Brain pericyte (primary cell): Measurements from ENCODE around the gene OR10J4.
"Not testable (repeated sequence)": the region's sequence is repeated elsewhere in the genome, so short reads cannot be mapped to it uniquely, and the experiment has no call there.

Experiments used
- DNase-seq: peaks from one replicate; pipeline ENCODE4 v3.0.0-alpha.2; 2012; ENCODE audit warnings: low read depth, low spot score

OR10J4 gene

GRCh38 chr1:159431904-159432303 lies at the start of gene OR10J4:
TSS of gene OR10J4 (plus strand) at chr1:159432204.
- no peak for DNase-seq

DNA sequence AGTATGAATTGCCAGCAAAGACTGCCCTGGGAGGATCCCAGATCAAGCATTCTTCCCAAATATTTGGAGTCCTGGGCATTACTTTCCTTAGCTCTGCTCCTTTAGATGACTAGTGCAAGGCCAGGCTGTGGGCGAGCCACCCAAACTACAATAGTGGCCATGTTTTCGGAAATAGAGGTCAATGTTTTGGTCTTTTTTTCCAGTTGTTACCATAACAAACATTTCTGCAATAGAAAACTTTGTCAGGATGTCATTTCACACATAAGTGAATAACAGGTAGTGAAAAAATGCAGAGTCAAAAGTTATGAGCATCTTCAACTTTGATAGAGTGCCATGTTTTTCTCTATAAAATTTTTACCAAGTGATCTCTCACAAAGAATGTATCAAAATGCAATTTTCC lies 25.2 kb upstream of the OR10J4 start:
- DNase-seq = no peak

- DNase-seq = no peak
Observed at GRCh38 chr1:159408862-159409400, 23.1 kb upstream of the OR10J4 start.

DNA sequence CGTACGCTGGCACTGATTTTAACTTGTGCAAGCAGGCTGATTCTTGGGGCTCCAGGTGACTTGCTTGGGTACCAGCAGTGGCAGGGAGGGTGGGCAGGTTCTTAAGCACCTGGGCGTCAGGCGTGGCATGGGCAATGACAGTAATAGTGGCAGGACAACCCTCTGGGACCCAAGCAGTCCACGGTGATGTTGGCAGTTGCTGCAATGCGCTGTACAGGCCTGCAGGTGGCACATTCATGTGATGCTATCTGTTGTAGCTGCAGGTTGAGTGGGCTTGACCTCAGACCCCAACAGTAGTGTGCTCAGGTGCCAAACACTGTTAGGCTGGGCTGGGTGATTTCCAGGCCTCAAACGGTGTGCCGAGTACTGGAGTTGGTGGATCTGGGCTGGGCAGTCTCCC lies 10.2 kb upstream of the OR10J4 start:
- no peak for DNase-seq

DNA sequence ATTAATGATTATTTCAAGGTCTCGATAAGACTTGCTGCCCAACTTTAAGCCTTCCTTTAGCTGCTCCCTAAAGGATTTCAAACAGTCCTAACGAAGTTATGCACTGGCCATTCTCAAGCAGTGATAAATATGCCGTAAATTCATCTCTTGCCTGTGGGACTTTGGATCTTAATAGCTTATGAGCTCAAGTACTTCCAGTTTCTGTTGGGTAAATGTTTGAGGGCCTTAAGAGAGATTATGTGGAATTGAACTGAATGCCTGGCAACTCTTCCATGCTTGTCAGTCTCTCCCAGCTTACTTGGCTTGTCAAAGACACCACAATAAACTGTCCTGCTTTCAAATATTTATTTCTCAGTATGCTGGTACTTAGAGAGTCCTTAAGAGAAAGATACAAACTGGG lies 3.5 kb upstream of the OR10J4 start:
- DNase-seq = no peak

DNA sequence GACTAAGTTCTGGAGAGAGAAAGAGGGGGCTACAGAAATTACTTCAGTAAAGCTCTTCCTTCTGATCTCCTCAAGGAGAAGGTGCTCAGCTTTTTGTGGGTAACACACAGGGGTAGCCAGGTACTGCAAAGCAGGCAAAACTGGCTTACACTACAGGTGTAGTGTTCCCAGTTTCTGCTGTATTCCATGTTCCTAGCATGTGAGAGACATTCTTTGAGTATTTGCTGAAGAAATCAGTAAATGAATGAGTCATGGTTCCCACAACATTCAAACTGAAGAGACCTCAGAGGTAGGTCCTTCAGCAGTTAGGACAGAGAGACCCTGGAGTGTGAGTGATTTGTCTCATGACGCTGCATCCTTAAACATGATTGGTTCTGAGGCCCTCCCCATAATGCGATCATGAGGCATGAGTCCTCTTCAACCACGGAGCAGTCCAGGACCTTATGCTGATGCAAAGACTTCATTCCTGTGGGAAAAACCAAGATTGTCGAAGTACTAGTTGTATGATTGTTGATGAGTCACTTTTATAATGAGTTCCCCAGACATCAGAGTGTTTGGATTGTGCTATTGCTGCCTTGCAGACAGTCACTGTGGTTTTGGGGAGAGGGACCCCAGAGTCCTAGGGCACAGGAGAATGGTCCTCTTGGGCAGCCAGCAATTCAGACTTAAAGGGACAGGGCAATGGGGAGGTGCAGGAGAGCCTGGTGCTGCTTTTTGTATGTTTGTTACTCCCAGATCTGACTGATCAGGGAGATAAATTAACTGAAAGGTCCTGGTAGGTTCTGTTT lies 2.7 kb upstream of the OR10J4 start:
- DNase-seq = no peak

DNA sequence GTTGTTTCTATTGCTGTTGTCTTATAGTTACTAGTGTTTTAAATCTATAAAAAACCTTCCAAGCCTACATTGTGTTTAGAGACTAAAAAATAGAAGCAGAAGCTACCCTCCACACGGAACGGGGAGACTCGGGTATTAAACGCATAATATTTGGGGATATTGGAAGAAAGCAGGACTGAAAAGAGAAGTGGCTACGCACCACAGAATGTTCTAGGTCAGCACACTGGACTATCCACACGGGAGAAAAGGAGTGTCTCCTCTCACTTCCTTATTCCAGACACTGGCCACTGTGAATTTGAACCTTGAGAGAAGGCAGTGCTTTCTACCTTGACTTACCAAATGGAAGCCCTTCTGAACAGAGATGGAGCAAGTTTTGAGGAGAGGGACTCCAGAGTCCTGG lies 1.0 kb upstream of the OR10J4 start:
- no peak for DNase-seq

- DNase-seq = no peak
Observed at GRCh38 chr1:159436469-159436868, 4.5 kb downstream of the OR10J4 start.

DNA sequence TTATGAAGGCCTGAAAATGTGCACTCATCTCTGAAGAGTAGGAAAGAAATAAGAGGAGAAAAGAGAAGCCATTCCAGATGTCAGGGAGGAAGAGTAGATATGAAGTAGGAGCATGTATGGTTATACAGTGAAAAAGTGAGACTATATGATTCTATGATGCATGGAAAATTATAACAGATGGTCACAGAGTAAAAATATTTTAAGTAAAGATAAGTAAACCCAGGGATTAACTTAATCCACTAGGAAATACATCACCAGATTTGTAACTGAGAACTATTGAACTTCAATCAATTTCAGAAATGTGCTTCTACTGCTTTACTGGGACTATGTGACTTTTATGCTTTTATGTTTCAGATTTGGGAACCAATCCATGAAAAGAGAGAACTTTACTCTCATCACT lies 7.4 kb downstream of the OR10J4 start, which contains the start of gene OR10J1:
Gene OR10J1, plus strand, starts transcription at position 301 of the 400 bp plus-strand sequence. Its CDS starts 70 bp downstream, at position 371.
- DNase-seq = no peak

DNA sequence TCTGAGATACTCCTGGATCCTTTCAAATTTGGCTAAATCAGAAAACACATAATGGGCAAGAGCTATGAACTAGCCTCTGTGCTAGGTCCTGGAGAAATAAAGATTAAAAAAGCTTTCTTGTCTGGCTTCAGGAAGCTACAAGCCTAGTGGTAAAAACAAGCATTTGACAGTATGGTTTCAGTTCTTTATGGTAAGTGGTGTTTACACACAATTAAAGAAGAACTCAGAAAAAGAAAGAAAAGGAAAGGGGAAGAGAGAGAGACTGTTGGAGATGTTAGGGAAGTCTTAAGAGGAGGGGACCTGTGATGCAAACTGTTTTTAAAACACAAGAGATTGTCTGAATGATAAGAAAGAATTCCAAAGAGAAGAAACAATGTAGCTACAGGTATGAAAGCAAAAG lies 9.4 kb downstream of the OR10J4 start:
- no peak for DNase-seq

DNA sequence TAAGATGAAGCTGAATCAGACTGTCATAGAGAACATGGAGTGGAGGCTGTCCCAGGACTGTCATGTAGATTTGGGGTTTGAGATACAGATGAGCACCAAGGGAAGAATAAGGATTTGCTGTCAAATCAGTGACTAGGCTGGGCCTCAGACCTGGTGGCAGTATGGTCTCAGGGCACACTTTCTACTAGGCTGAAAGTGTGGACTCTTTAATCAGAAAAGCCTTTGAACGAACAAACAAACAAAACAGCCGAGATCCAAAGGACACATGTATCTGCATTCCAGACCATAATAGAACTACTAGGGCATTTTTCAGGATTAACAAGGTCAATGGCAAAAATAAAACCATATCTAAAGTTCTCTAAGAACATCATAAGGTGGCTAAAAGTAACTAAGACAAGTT lies 10.4 kb downstream of the OR10J4 start:
- DNase-seq = no peak

DNA sequence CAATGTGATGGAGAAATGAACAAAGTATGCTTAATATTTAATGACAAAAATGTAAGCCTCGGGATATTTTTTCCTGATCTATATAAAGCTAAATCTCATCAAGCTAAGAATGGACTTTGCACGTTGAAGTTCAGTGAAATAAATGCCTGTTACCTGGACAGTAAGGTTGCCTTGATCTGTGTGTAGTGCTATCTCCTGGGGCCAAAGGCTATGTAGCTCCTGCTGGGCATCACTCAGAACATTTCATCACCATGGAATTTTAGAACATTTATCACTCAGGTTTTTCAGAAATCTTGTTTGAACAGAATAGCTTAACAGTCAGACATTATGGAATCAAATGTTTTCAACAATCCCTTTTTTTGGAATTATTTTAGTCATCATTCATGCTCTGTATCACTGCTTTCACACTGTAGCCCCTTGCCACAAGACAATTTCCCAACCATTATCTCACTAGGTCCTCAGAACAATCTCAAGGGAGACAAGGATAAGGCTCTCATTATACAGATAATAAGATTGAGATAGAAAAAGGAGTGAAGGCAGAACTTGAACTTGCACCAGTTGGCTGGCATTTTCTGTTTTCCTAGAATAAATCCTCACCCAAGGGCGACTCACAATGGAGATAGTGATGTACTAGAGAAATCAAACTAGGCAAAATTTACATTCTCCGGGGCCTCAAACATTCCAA lies 11.2 kb downstream of the OR10J4 start:
- DNase-seq = no peak

- no peak for DNase-seq
Observed at GRCh38 chr1:159444511-159444910, 12.5 kb downstream of the OR10J4 start.

- no peak for DNase-seq
Observed at GRCh38 chr1:159448181-159448580, 16.2 kb downstream of the OR10J4 start.

DNA sequence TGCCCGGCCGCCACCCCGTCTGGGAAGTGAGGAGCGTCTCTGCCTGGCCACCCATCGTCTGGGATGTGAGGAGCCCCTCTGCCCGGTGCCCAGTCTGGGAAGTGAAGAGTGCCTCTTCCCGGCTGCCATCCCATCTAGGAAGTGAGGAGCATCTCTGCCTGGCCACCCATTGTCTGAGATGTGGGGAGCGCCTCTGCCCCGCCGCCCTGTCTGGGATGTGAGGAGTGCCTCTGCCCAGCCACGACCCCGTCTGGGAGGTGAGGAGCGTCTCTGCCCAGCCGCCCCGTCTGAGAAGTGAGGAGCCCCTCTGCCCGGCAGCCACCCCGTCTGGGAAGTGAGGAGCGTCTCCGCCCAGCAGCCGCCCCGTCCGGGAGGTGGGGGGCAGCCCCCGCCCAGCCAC lies 17.6 kb downstream of the OR10J4 start:
- DNase-seq = not testable (repeated sequence)

DNA sequence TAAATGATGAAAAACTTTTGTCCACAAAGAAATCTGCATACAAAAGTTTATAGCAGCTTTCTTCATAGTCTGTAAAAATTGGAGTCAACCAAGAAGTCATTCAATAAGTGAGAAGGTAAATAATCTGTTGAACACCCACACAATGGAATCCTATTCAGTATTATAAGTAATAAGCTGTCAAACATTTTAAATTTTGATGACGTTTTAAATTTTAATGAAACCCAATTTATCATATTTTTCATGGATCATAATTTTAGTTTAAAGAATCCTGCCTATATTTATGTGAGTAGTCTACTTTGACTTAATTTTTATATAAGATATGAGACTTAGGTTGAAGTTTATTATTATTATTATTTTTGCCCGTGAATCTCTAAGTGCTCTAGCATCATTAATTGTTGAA lies 27.5 kb downstream of the OR10J4 start:
- no peak for DNase-seq

GRCh38 chr1:159465191-159465603 lies 33.2 kb downstream of the OR10J4 start:
- DNase-seq = no peak

DNA sequence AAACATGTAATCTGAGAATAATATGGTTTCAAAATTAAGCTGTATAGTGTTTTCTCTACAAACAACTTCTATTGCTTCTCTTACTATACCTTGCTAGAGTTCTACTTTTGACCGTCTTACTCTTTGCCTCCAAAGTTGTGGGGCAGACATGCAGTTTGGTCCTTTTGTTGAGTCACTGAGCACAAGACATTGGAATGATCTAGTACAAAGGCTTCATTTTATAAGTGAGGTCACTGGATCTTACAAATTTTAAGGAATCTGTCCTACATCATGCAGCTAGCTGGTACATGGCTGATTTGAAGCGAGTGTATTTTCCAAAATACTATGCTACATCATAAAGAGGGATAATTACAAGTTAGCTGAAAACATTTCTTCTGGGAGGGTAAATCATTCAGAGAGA lies 36.3 kb downstream of the OR10J4 start:
- no peak for DNase-seq

DNA sequence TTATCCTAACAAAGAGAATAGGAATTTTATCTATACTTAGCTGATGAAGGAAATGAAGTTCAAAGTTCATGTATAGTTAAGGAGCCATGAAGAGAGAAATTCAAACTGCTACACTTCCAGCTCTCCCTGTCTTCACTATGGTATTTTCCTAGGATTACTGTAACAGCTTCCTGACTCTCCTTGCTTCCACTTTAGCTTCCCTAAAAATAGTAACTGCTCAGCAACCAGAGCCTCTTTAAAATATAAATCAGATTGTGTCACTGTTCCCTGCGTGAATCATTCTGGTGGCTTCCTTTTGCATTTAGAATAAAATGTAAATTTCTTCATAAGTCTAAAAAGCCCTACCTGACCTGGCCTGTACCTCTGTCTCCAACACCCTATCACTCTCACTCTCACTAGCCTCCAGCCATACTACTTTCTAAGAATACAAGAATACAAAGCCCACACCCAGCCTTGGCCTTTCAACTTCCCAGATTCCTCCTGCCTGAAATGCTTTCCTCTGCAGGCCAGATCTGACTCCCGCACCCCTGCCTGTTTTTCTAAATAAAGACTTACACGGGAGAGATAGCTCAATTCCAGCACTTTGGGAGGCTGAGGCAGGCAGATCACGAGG lies 38.0 kb downstream of the OR10J4 start:
- no peak for DNase-seq

- no peak for DNase-seq
Observed at GRCh38 chr1:159473335-159473734, 41.3 kb downstream of the OR10J4 start.

DNA sequence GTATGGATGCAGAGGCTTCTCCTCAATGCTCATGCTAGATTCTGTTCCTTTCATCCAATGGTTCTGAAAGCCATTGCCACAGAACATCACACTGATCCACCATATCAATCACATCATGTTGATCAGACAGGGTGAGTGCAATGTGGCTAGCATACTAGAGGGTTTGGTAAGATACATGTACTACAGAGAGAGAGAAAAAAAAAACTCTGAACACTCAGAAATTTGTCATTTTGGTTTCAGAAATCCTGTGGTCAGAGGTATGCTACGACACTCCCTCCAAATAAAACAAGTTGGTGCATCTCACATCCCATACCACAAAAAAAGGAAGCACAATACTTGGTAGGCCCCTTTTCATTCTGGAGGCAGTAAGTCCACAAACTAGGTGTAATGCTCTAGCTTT lies 42.9 kb downstream of the OR10J4 start:
- no peak for DNase-seq
